ENCODE measurements around the gene ESRP2. TPM values are rescaled to one million over a fixed set of nuclear protein-coding genes. Genes with fewer than 3 reads are reported as not detected.

ESRP2 gene
- total RNA-seq, 1 experiment from 2014 or later, result 0.19 TPM

GRCh38 chr16:68247400-68247799, 11.5 kb upstream of the ESRP2 start:
- Histone ChIP-seq H3K4me1 (ENCODE audit: insufficient read depth, low read length, poor library complexity, severe bottlenecking) (peaks cover 6% of the 10 kb centered on the region), H3K4me3 (ENCODE audit: low read depth, low read length, poor library complexity, severe bottlenecking) (no peak overlapping the region), H3K27ac (ENCODE audit: low read depth, low read length, poor library complexity, severe bottlenecking) (no peak overlapping the region), H3K36me3 (ENCODE audit: insufficient read depth, low read length, poor library complexity, severe bottlenecking) (no peaks in the 10 kb centered on the region), H3K9me3 (ENCODE audit: low read depth, low read length, poor library complexity, severe bottlenecking) (no peaks in the 10 kb centered on the region), H3K27me3 (replicated peaks; ENCODE audit: insufficient read depth, low read depth, low read length, poor library complexity) (no peaks in the 10 kb centered on the region)
- intact Hi-C loops (cut with micrococcal nuclease; ENCODE audit: unreplicated experiment), result no loop called here
- no TSS peak for BruUV-seq (replicated peaks)
- ChIA-PET POLR2A (ENCODE audit: low non-redundant PET) (no interaction called here), CTCF (no interaction called here)
- no peak for TF ChIP-seq EZH2 (IDR thresholded peaks at IDR 0.05; ENCODE audit: borderline replicate concordance, low read depth, low read length, poor library complexity, severe bottlenecking)
- TF ChIP-seq, protein P1, sequence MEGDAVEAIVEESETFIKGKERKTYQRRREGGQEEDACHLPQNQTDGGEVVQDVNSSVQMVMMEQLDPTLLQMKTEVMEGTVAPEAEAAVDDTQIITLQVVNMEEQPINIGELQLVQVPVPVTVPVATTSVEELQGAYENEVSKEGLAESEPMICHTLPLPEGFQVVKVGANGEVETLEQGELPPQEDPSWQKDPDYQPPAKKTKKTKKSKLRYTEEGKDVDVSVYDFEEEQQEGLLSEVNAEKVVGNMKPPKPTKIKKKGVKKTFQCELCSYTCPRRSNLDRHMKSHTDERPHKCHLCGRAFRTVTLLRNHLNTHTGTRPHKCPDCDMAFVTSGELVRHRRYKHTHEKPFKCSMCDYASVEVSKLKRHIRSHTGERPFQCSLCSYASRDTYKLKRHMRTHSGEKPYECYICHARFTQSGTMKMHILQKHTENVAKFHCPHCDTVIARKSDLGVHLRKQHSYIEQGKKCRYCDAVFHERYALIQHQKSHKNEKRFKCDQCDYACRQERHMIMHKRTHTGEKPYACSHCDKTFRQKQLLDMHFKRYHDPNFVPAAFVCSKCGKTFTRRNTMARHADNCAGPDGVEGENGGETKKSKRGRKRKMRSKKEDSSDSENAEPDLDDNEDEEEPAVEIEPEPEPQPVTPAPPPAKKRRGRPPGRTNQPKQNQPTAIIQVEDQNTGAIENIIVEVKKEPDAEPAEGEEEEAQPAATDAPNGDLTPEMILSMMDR (conservative IDR thresholded peaks at IDR 0.05; ENCODE audit: low read depth, low read length), result no peak
- no peak for DNase-seq (ENCODE audit: low spot score)

GRCh38 chr16:68246666-68247065, 10.7 kb upstream of the ESRP2 start:
- POLR2A ChIA-PET (ENCODE audit: low non-redundant PET), result no interaction called here
- Histone ChIP-seq H3K9me3 (ENCODE audit: low read depth, low read length, poor library complexity, severe bottlenecking) (no peaks in the 10 kb centered on the region), H3K4me3 (ENCODE audit: low read depth, low read length, poor library complexity, severe bottlenecking) (no peak overlapping the region), H3K27ac (ENCODE audit: low read depth, low read length, poor library complexity, severe bottlenecking) (no peak overlapping the region), H3K36me3 (ENCODE audit: insufficient read depth, low read length, poor library complexity, severe bottlenecking) (no peaks in the 10 kb centered on the region), H3K27me3 (replicated peaks; ENCODE audit: insufficient read depth, low read depth, low read length, poor library complexity) (no peaks in the 10 kb centered on the region), H3K4me1 (ENCODE audit: insufficient read depth, low read length, poor library complexity, severe bottlenecking) (peaks cover 6% of the 10 kb centered on the region)
- DNase-seq (ENCODE audit: low spot score), result no peak
- no TSS peak for BruUV-seq (replicated peaks)
- CTCF ChIA-PET, result no interaction called here
- no peak for TF ChIP-seq EZH2 (IDR thresholded peaks at IDR 0.05; ENCODE audit: borderline replicate concordance, low read depth, low read length, poor library complexity, severe bottlenecking)
- TF ChIP-seq, protein P1 (conservative IDR thresholded peaks at IDR 0.05; ENCODE audit: low read depth, low read length), result no peak
- intact Hi-C loops (cut with micrococcal nuclease; ENCODE audit: unreplicated experiment), result no loop called here

- CTCF ChIA-PET, result no interaction called here
- intact Hi-C loops (cut with micrococcal nuclease; ENCODE audit: unreplicated experiment), result no loop called here
- no peak for TF ChIP-seq EZH2 (IDR thresholded peaks at IDR 0.05; ENCODE audit: borderline replicate concordance, low read depth, low read length, poor library complexity, severe bottlenecking)
- TF ChIP-seq, protein P1 (conservative IDR thresholded peaks at IDR 0.05; ENCODE audit: low read depth, low read length), result no peak
- POLR2A ChIA-PET (ENCODE audit: low non-redundant PET), result no interaction called here
- peaks cover 6% of the 10 kb centered on the region for H3K4me1 ChIP-seq (ENCODE audit: insufficient read depth, low read length, poor library complexity, severe bottlenecking)
- BruUV-seq (replicated peaks), result no TSS peak
- H3K27me3 ChIP-seq (replicated peaks; ENCODE audit: insufficient read depth, low read depth, low read length, poor library complexity), result no peaks in the 10 kb centered on the region
- H3K27ac ChIP-seq (ENCODE audit: low read depth, low read length, poor library complexity, severe bottlenecking), result no peak overlapping the region
- peak overlapping the region; percentile 89 for H3K4me3 ChIP-seq (ENCODE audit: low read depth, low read length, poor library complexity, severe bottlenecking)
- no peak for DNase-seq (ENCODE audit: low spot score)
- no peaks in the 10 kb centered on the region for H3K9me3 ChIP-seq (ENCODE audit: low read depth, low read length, poor library complexity, severe bottlenecking)
- H3K36me3 ChIP-seq (ENCODE audit: insufficient read depth, low read length, poor library complexity, severe bottlenecking), result no peaks in the 10 kb centered on the region
Observed at GRCh38 chr16:68246121-68246520, 10.2 kb upstream of the ESRP2 start.

Measured in A673 (cell line).